Hematopoietic multipotent progenitor cell (in vitro differentiated cells): ENCODE measurements around the gene DDX51. TPM values are rescaled to one million over a fixed set of nuclear protein-coding genes. Genes with fewer than 3 reads are reported as not detected.

Source experiments
- DNase-seq, 3 donors: peaks; one replicate each; pipeline ENCODE4 v3.0.0-alpha.2; 2011 to 2015; ENCODE audit warnings: low read depth in 2 of 3, low spot score in 2 of 3
- total RNA-seq: library from RNA; depleted of rRNA; stranded (reverse); fragments of >200 nt; gene quantifications from one replicate; pipeline ENCODE4 v1.2.3, GENCODE V29; 2012

Gene DDX51
- total RNA-seq, 1 donor, result 15.3 TPM

DNA sequence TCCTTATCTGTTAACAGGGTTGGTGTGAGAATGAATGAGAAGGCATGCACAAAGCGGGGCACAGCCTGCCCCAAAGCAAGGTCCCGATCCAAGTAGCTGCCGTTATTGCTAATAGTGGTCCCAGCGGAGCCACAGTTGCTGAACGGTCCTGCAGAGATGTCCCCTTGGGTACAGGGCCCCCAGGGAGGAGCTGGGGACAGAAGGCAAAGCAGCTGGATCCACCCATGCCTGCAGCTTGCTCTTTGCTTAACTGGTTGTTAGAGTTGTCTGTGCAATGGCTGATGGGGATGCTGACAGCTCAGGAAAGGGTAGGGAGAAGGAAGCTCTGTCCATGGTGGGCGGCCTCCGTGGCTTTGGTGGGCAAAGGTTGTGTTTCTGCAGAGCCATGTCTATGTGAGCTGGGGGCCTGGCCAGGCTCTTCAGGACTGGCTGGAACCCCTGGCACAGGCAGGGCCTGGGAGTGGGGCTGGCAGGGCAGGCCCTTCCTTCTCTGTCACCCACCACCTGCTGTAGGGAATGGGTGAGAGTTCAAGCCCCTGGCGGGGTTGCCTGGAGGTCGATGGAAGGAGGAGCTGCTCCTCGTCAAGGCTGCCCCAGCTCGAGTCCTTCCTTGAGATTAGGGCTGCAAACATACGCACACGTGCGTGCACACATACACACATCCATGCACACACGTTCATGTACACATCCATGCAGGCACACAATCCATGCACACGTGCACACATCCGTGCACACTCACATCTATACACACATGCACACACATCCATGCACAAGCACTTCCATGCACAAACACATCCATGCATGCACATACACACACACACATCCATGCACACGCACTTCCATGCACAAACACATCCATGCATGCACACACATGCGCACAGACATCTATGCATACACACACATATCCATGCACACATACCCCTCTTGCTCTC lies 35.6 kb upstream of the DDX51 start:
- no peak for DNase-seq

GRCh38 chr12:132178801-132179401 lies 34.8 kb upstream of the DDX51 start:
- DNase-seq, result no peak

DNA sequence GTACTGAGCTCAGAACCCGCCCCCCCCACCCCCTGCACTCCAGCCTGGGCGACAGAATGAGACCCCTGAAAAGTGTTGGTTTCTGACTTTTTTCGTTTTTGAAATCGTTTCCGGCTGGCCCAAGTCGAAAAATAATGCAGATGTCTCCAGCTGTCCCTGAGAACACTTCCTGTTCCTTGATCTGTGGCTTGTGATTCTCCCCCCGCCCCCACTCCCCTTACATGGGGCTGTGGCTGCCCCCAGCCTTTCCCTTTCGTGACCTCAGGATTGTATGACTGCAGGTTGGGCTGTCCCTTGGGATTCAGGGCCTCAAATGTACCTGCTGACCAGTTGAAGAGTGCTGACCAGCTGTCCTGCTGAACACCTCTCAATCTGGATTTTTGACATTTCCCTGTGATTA lies 34.2 kb upstream of the DDX51 start:
- DNase-seq, result no peak

DNA sequence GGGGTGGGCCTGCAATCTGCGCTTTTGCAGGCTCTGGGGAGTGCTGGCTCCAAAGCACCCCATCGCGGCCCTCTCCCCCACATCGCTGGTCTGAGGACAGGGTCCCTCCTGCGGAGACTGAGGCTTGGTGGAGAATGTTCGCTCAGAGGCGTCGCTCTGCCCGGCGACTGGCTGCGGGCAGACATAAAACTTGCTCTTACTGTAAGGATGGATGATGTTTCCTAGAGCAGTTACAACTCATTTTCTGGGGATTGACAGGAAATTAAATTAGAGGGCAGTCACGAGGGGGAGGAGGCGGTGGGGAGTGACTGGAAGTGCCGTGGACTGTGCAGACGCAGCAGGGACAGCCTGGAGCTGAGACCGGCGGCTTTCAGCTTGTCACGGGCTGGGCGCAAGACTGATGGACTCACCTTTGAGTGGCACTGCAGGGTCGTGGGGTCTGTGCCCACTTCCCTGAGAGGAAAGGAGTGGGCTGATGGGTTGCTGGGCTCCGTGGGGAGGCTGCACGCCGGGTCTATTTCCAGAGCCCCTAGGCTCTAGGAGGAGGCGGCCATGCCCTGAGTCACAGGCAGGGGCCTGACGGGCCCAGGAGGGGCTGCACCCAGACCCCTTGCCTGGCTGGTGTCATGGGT lies 32.9 kb upstream of the DDX51 start:
- no peak for DNase-seq

- DNase-seq, result no peak
Measured at GRCh38 chr12:132176385-132176919, 32.3 kb upstream of the DDX51 start.

DNA sequence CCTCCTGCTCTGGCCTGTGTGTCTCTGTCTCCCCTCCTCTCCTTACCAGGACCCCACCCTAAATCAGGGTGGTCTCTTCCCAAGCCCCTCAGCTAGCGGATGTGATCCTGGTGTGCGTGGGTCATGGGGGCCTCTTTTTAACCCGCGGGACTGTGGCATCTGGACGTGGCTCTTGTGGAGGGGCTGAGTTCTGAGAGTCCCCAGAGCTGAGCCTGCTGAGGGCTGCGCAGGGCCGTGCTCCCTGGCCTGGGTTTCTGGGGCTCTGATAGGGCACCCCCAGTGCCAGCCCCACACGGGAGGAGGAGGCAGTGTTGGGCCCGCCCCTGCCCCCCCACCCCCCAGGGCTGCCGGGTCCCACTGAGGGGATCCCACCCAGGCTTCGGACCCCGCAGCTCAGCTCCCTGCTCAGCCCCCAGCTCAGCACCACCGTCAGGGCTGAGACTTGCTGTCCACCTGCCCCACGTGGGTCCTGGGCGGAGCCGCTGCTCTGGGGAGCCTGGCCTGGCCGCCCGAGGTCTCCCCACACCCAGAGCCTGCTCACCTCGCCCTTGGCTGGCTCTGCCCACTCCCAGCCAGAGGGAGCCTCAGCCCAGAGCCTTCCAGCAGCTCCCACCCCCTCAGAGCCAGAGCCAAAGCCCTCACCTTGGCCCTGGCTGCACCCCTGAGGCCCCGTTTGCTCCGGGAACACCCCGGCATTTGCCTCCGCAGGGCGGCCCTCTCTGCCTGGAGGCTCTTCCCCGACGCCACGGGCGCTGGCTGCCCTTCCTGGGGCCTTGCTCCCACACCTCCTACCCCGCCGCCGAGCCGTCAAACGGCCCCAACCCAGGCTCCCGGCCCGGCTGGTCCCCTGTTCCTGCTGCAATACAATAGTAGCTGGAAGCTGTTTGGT lies 31.6 kb upstream of the DDX51 start:
- no peak for DNase-seq

GRCh38 chr12:132174839-132175490 lies 30.8 kb upstream of the DDX51 start:
- no peak for DNase-seq

DNA sequence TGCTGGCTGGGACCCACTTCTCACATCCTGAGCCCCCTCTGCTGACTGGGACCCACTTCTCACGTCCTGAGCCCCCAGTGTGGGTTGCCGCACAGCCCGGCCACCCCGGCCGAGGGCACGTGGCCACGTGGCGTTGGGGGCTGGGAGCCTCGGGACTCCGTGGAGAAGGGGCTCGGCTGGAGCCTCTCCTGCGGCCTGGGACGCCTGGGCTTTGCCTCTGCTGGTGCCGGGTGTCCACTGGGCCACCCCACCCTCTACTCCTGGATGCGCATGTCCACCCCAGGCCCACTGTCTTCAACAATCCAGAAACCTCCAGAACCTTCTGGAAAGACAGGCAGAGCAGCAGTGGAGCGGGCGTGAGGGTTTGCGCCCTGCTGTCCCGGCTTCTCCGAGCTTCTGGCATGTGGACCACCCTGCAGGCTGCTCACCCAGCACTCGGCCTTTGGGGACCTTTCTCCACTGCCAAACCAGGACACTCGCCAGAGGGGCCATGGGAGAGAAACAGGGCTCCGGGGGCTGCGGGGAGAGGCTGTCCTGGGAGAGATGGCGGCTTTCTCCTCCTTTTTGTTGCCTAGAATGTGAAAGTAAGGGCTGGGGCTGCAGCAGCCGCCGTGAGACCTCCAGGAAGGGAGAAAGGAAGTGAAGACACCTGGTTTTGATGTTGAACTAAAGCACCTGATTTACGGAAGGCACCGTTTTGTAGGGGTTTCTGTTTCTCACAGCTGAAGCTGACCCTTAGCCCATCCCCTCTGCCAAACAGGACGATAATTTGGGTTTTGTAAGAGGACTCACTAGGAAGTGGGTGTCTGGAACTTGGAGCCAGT lies 30.1 kb upstream of the DDX51 start:
- DNase-seq, result no peak

GRCh38 chr12:132173135-132174014 lies 29.3 kb upstream of the DDX51 start:
- peak in 2 of 3 donors; percentile 49 to 51 for DNase-seq

- no peak for DNase-seq
Measured at GRCh38 chr12:132172619-132173018, 28.5 kb upstream of the DDX51 start.

GRCh38 chr12:132171968-132172521 lies 27.9 kb upstream of the DDX51 start:
- no peak for DNase-seq

- no peak for DNase-seq
Measured at GRCh38 chr12:132171293-132171967, 27.3 kb upstream of the DDX51 start.

- DNase-seq, result no peak
Measured at GRCh38 chr12:132170637-132171292, 26.6 kb upstream of the DDX51 start.

- DNase-seq, result peak in 1 of 3 donors; percentile 54
Measured at GRCh38 chr12:132170094-132170636, 26.0 kb upstream of the DDX51 start.

DNA sequence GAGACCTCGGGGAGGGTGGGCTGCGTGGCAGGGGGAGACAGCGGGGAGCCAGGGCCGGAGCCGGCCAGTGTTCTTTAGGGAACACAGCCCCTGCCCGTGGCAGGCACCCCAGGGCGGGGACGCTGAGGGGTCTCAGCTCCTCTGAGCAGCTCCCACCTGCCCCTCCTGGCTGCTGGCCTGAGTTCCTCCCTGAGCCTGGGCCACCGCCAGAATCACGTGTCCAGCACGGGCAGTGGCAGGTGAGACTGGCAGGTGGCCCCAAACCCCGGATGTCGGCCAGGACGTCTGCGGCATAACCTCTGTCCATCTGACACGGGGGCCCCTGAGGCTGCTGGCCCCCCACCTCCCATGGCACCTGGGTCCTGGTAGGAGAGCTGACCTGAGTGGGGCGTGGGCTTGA lies 25.3 kb upstream of the DDX51 start:
- DNase-seq, result no peak

DNA sequence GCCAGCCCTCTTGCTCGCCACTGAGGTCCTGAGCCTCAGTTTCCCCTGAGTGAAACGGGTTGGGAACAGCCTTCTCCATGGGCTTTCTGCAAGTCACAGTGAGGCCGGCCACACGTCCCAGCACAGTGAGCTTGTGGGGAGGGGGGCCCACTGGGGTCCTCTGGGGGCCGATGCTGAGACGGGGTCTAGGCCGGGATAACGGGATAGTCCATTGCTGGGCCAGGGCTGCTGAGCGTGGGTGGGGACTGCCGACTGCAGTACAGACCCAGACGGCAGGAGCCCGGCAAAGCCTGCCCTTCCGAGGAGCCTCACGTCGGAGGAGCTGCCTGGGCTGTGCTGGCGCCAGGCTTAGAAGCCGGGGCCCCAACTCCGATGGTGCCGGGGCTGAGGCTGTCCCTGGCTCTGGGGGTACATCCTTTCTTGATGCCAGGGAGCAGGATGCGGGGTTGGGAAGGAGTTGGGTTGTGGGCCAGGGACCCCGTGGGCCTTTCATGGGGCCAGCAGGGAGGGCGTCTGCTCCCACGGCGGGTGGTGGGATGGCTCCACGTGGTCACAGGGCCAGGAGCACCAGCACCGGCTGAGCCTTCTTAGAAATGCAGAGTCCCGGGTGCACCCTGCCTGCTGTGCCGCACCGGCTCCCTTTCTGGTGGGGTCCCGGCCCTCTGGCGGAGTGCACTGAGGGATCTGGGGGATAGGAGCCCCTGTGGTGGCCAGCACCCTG lies 24.4 kb upstream of the DDX51 start:
- no peak for DNase-seq
